Activated T-helper 17 cell treated with anti-CD3 and anti-CD28 coated beads, Interleukin-2, amount 50 U/mL, for 72 hours (primary cell): Measurements from ENCODE around the gene AGAP1. TPM values are rescaled to one million over a fixed set of nuclear protein-coding genes. Genes with fewer than 3 reads are reported as not detected.

Source experiments
- ATAC-seq: fragments of 150-1000 bp; cut with Tn5 transposase; replicated peaks from 2 replicates; pipeline ENCODE4 v1.10.0; 2021; ENCODE audit warnings: mild to moderate bottlenecking, moderate library complexity
- H3K27ac Mint-ChIP-seq: one replicate; pipeline ENCODE4 v1.8.0; 2022; ENCODE audit warnings: mixed read lengths
- H3K27me3 Mint-ChIP-seq: one replicate; pipeline ENCODE4 v1.8.0; 2022; ENCODE audit warnings: mixed read lengths
- H3K36me3 Mint-ChIP-seq: one replicate; pipeline ENCODE4 v1.8.0; 2022; ENCODE audit warnings: low read depth, mild to moderate bottlenecking, mixed read lengths
- H3K4me1 Mint-ChIP-seq: one replicate; pipeline ENCODE4 v1.8.0; 2022; ENCODE audit warnings: mixed read lengths
- H3K4me3 Mint-ChIP-seq: one replicate; pipeline ENCODE4 v1.8.0; 2022; ENCODE audit warnings: mild to moderate bottlenecking, mixed read lengths
- H3K9me3 Mint-ChIP-seq: one replicate; pipeline ENCODE4 v1.8.0; 2022; ENCODE audit warnings: mixed read lengths
- total RNA-seq, 2 donors: library from RNA; stranded (reverse); gene quantifications; one replicate each; pipeline ENCODE4 v1.2.3, GENCODE V29; 2022

The AGAP1 gene
- total RNA-seq, 2 donors from 2014 or later = 2.2 to 5.3 TPM

DNA sequence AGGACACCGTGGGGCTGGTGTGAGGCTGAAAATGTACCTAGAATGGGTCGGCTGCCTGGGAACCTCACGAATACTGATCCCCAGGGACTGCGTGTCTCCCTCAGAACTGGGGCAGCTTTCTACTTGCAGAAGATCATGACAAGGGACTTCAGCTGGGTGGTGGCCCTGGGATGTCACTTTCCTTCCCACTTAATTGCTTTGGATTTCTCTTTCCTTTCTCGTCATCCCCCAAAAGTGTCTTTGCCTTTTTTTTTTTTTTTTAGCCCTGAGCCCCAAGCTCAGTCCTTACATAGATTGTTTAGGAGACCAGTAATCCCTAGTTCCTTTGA is 395.4 kb downstream of the AGAP1 start:
- H3K36me3 Mint-ChIP-seq = no peaks in the 10 kb centered on the region
- H3K27me3 Mint-ChIP-seq = no peaks in the 10 kb centered on the region
- ATAC-seq = no peak
- H3K9me3 Mint-ChIP-seq = no peaks in the 10 kb centered on the region
- no peak overlapping the region for H3K27ac Mint-ChIP-seq
- H3K4me1 Mint-ChIP-seq = no peaks in the 10 kb centered on the region
- no peak overlapping the region for H3K4me3 Mint-ChIP-seq

DNA sequence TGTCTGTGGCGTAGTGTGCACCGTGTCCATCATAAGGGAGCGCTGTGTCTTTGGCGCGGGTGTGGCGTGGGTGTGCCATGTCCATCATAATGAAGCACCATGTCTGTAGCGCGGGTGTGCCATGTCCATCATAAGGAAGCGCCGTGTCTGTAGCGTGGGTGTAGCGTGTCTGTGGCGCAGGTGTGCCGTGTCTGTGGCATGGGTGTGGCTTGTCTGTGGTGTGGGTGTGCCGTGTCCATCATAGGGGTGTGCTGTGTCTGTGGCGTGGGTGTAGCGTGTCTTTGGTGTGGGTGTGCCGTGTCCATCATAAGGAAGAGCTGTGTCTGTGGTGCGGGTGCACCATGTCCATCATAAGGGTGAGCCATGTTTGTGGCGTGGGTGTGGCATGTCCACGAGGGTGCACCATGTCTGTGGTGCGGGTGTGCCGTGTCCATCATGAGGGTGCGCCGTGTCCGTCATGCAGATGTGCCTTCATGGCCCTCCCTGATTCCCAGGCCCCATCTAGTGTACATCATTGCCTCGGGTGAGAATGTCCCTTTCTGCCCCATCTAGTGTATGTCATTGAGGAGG is 399.4 kb downstream of the AGAP1 start:
- no peak for ATAC-seq
- H3K4me1 Mint-ChIP-seq = no peaks in the 10 kb centered on the region
- no peaks in the 10 kb centered on the region for H3K9me3 Mint-ChIP-seq
- no peak overlapping the region for H3K4me3 Mint-ChIP-seq
- no peak overlapping the region for H3K27ac Mint-ChIP-seq
- no peaks in the 10 kb centered on the region for H3K36me3 Mint-ChIP-seq
- H3K27me3 Mint-ChIP-seq = no peaks in the 10 kb centered on the region

DNA sequence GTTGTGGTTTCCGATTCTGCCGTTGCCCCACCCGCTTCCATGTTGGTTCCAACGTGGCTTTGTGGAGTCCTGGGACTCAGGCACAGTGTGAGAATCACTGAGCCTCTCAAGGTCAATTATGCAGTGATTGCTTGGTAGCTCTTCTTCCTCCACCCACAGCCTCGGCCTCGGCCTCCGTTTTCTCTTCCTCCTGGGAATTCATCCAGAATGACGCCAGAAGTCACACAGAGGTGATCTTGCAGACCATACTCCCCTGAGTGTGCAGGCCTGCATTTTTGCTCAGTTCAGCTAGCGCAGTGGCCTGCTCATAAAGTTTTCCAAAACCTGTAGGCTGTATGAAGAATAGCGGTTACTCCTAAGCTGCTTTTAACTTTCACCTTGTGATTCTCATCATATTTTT is 401.0 kb downstream of the AGAP1 start:
- Mint-ChIP-seq H3K4me3 (no peak overlapping the region), H3K4me1 (no peaks in the 10 kb centered on the region), H3K9me3 (peaks cover 3% of the 10 kb centered on the region), H3K36me3 (no peaks in the 10 kb centered on the region), H3K27me3 (peaks cover 3% of the 10 kb centered on the region), H3K27ac (no peak overlapping the region)
- ATAC-seq = no peak

DNA sequence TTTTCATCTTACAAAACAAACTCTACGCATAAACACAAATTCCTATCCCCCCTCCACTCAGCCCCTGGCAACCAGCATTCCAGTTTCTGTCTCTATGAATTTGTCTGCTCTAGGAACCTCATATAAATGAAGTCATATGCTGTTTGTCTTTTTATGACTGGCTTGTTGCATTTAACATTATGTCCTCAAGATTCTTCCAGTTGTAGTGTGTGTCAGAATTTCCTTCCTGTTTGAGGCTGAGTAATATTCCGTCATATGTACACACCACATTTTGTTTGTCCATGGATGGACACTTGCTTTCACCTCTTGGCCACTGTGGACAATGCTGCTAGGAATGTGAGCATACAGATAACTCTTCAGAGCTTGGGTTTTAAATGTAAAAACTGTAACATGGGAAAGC is 402.2 kb downstream of the AGAP1 start:
- Mint-ChIP-seq H3K4me3 (no peak overlapping the region), H3K9me3 (peaks cover 3% of the 10 kb centered on the region), H3K27me3 (peaks cover 3% of the 10 kb centered on the region), H3K27ac (no peak overlapping the region), H3K4me1 (no peaks in the 10 kb centered on the region), H3K36me3 (no peaks in the 10 kb centered on the region)
- ATAC-seq = no peak

DNA sequence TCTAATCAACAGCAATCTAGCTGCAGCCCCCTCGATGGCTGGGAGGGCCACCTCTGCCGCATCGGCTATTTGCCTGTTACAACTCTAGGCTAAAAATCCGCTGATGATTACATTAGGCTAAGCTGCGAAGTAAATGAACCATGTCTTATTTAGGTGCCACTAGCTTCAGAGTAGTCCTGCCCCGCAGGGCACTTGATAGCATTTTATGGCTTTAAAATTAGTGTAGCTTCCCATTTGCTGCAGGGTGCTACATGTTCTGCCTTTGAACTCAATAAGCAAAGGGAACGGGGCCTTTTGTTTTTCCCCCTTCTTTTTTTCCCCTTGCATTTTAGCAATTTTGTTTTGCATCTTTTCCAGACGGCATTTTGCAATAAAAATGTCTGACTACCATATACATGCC is 404.1 kb downstream of the AGAP1 start:
- Mint-ChIP-seq H3K27me3 (peaks cover 3% of the 10 kb centered on the region), H3K4me3 (no peak overlapping the region), H3K4me1 (no peaks in the 10 kb centered on the region), H3K9me3 (peaks cover 3% of the 10 kb centered on the region), H3K36me3 (no peaks in the 10 kb centered on the region), H3K27ac (no peak overlapping the region)
- no peak for ATAC-seq

DNA sequence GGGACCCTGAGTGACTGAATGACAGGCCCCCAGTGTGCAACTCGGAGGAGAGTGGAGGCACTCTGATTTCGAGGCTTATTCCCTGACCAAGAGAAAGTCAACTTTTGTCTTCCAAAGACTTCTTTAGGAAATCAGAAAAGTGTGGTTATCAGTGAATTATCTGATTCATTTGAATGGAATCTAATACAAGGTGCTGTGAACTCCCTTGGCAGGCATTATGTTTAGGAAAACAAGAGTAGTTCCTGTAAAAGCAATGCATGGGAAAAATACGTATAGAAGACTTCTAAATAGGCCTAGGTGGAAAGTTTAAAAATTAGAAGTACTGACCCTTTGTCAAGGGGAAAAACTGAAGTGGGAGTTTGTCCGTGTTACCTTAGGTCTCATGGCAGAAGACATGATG is 404.9 kb downstream of the AGAP1 start:
- Mint-ChIP-seq H3K27me3 (peaks cover 3% of the 10 kb centered on the region), H3K4me3 (no peak overlapping the region), H3K27ac (no peak overlapping the region), H3K36me3 (no peaks in the 10 kb centered on the region), H3K9me3 (peaks cover 3% of the 10 kb centered on the region), H3K4me1 (no peaks in the 10 kb centered on the region)
- no peak for ATAC-seq

DNA sequence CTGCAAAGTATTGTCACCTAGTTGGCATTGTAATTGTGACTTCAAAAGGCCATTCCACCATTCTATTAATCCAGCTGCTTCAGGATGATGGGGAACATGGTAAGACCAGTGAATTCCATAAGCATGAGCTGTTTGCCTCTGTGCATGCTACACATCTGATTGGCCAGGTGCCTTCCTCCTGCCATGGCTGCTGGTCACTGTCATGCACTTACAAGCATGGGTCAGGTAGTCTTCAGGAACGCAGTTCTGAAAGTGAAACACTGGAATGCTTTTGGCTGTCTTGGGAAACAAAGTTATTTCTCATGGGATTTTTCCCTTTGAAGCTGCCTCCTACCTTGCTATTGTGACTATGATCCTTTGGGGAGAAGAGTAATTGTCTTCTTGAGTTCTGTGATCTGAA is 406.8 kb downstream of the AGAP1 start:
- Mint-ChIP-seq H3K9me3 (peaks cover 3% of the 10 kb centered on the region), H3K4me1 (no peaks in the 10 kb centered on the region), H3K27me3 (peaks cover 3% of the 10 kb centered on the region), H3K36me3 (no peaks in the 10 kb centered on the region), H3K27ac (no peak overlapping the region), H3K4me3 (no peak overlapping the region)
- ATAC-seq = no peak

DNA sequence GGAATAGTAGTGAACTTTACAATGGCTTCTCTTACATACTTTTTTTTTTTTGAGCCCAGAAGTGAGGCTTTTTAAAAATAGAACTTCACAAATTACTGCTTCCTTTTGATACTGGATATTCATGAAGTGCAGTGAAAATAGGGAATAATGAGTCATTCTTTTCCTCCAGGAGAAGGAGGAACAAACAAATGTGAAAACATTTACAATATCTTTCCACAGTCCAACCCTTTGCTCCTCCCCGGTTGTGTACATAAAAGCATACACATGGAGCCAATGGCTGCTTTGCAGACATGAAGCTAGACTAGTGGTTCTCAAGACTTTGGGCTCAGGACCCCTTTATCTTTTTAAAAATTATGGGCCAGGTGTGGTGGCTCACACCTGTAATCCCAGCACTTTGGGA is 407.4 kb downstream of the AGAP1 start:
- no peaks in the 10 kb centered on the region for H3K4me1 Mint-ChIP-seq
- no peak overlapping the region for H3K27ac Mint-ChIP-seq
- H3K36me3 Mint-ChIP-seq = no peaks in the 10 kb centered on the region
- no peak for ATAC-seq
- peaks cover 3% of the 10 kb centered on the region for H3K9me3 Mint-ChIP-seq
- H3K4me3 Mint-ChIP-seq = no peak overlapping the region
- peaks cover 3% of the 10 kb centered on the region for H3K27me3 Mint-ChIP-seq

DNA sequence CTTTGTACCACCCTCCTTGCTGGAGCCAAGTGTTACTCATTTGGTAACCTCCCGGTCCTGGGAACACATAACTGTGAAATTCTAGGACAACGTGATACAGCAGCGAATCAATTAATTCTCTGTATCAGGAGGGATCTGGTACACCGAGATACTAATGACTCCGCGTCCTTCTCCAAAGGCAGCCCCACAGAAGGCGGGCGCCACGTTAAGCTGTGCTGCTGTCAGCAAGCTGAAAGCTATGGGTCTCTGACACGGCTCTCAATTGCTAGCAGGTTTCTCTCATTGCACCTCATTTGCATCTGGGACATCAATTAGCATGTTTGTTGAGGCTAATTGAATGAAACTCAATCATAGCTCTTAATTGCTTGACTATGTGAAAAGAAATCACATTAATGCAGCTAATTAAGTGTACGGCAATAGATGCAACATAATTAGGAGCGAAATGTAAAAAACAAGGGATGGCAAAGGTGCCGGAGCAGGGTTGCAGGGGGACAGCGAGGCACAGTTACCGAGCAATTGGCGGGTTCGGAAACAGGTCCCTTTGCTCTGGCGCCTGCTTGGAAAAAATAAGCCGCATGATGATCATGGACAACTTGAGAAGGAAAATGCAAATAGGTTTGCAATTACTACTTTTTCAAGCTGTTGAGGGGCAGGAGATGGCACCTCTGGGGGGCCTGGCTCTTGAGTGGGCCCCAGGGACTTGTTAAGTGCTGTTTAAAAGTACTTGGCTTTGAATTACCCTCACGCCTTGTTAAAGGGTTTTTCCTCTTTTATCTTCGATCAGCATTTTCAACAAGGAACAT is 410.1 kb downstream of the AGAP1 start:
- no peak for ATAC-seq
- no peaks in the 10 kb centered on the region for H3K27me3 Mint-ChIP-seq
- H3K9me3 Mint-ChIP-seq = no peaks in the 10 kb centered on the region
- no peaks in the 10 kb centered on the region for H3K36me3 Mint-ChIP-seq
- no peak overlapping the region for H3K4me3 Mint-ChIP-seq
- no peaks in the 10 kb centered on the region for H3K4me1 Mint-ChIP-seq
- no peak overlapping the region for H3K27ac Mint-ChIP-seq

DNA sequence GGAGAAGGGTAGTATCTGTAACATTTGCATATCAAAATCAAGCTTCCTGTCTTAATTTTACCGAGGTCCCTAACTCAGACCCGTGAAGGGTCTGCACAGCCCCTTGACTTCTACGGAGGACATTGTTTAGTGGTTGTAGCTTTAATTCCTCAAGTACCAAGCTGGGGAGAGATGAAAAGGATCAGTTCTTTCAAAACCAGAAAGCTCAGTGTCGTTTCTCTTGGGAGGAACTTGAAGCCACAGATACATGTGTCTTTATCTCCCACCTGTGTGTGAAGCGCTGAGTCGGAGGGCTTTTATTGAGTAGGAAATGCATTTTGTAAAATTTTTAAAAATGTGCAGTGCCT is 410.7 kb downstream of the AGAP1 start:
- Mint-ChIP-seq H3K27ac (no peak overlapping the region), H3K27me3 (no peaks in the 10 kb centered on the region), H3K4me1 (no peaks in the 10 kb centered on the region), H3K9me3 (no peaks in the 10 kb centered on the region), H3K4me3 (no peak overlapping the region), H3K36me3 (no peaks in the 10 kb centered on the region)
- ATAC-seq = no peak

DNA sequence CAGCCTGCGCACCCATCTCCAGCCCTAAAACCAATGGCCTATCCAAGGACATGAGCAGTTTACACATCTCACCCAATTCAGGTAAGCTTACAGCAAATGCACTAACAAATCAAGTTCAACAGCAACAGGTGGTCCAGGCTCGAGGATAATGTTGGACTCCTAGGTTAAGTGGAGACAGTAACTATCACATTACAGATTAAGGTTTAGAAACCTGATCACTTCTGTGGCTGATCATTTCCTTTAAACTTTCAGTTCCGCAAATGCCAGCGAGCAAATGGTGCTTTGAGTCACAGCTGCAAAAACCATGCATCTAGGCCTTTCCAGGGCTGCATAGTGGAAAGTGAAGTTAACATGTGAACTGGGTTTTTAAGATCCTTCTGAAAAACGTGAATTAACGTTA is 415.0 kb downstream of the AGAP1 start:
- Mint-ChIP-seq H3K9me3 (no peaks in the 10 kb centered on the region), H3K27me3 (peaks cover under 1% of the 10 kb centered on the region), H3K27ac (no peak overlapping the region), H3K4me3 (no peak overlapping the region), H3K36me3 (peaks cover 1% of the 10 kb centered on the region), H3K4me1 (no peaks in the 10 kb centered on the region)
- no peak for ATAC-seq

DNA sequence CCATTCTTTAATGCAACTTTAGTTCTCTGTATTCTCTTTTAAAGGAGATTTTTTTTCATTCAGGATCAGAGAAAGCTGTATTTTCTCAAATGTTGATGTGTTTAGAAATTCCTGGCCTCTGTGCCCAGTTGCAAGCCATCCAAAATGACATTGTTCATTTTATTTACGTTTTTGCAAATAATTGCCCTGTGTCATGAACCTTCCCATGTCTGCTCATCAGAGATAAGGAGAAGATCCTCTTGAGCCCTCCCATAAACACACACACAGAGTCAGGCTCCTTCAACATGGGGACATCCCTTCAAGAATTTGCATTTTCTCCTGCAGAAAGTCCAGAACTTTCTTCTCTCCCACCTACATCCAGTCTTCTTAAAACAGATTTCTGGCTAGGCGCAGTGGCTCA is 415.5 kb downstream of the AGAP1 start:
- Mint-ChIP-seq H3K27ac (no peak overlapping the region), H3K4me3 (no peak overlapping the region), H3K27me3 (peaks cover 3% of the 10 kb centered on the region), H3K36me3 (peaks cover 7% of the 10 kb centered on the region), H3K9me3 (no peaks in the 10 kb centered on the region), H3K4me1 (no peaks in the 10 kb centered on the region)
- no peak for ATAC-seq

DNA sequence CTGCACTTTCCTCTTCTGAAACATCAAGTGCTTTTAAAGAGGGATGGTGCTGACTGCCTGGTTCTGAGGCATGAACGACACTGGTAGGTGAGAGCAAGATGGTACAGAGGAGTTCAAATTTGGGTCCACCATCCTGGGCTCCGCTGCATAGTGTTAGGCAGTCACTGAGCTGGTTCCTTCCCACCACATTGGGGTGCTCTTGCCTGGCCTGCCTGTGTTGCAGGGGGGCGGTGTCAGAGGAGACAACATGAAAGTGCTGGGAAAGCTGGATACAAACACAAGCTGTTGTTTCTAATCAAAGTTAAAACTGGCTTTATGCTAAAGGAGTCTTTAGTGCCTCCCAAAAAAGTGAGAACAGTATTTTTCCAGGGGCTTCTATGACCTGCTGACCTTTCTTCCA is 416.2 kb downstream of the AGAP1 start:
- no peak for ATAC-seq
- H3K36me3 Mint-ChIP-seq = peaks cover 11% of the 10 kb centered on the region
- H3K27ac Mint-ChIP-seq = no peak overlapping the region
- H3K4me1 Mint-ChIP-seq = no peaks in the 10 kb centered on the region
- H3K4me3 Mint-ChIP-seq = no peak overlapping the region
- H3K9me3 Mint-ChIP-seq = no peaks in the 10 kb centered on the region
- peaks cover 3% of the 10 kb centered on the region for H3K27me3 Mint-ChIP-seq

DNA sequence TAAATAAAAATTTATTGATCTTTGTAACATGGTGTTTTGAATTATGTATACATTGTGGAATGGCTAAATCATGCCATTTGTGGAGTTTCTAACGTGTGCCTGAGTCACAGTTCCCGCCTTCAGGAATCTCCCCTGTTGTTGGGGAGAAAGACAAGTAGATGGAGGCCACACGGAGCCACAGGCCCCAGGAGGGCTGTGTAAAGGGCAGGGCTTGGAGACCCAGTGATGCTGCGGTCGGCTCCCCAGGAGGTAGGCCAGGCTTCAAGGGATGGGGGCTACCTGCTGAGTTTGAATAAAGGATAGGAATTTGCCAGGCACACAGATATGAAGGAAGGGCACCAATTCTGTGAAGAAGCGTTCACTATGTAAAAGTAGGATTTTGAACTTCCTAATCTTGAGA is 417.3 kb downstream of the AGAP1 start:
- peaks cover 3% of the 10 kb centered on the region for H3K9me3 Mint-ChIP-seq
- H3K36me3 Mint-ChIP-seq = peaks cover 11% of the 10 kb centered on the region
- no peak overlapping the region for H3K27ac Mint-ChIP-seq
- no peak for ATAC-seq
- H3K27me3 Mint-ChIP-seq = peaks cover 3% of the 10 kb centered on the region
- H3K4me3 Mint-ChIP-seq = no peak overlapping the region
- no peaks in the 10 kb centered on the region for H3K4me1 Mint-ChIP-seq

DNA sequence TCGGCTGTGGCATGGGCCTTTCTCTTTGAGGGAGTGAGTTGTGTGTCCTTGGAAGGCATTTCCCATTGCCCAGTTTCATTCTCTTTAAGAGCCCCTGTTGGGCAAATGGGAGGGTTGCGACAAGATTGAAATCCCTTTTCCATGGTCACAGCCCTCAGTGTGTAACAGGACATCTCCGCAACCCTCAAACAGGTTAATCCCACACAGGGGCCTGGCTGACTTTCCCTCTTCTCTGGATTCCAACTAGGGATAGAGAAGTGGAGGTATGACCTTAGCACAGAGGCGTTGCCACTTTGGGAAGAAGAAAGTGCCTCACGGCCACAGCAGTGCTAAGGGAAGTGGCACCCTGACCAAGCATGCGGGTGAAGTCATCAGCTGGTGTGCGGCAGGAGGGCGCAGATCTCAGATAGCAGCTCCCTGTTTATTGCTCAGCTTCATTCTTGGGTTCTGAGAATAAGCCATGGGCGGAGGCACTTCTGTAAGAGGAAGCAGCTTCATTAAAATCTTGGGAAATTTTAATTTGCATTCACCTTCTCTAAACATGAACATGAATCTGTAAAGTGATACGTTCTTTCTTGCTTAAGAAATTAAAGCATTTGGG is 417.9 kb downstream of the AGAP1 start:
- peaks cover 3% of the 10 kb centered on the region for H3K27me3 Mint-ChIP-seq
- peaks cover 3% of the 10 kb centered on the region for H3K9me3 Mint-ChIP-seq
- no peak overlapping the region for H3K27ac Mint-ChIP-seq
- no peaks in the 10 kb centered on the region for H3K4me1 Mint-ChIP-seq
- no peak for ATAC-seq
- no peak overlapping the region for H3K4me3 Mint-ChIP-seq
- H3K36me3 Mint-ChIP-seq = peaks cover 11% of the 10 kb centered on the region
